Measurements from ENCODE around the gene ZBTB7C. TPM values are rescaled to one million over a fixed set of nuclear protein-coding genes. Genes with fewer than 3 reads are reported as not detected.

Gene ZBTB7C
- total and polyA plus RNA-seq, 9 of the 15 experiments (the other 6 are each of a cell fraction or from before 2014, with no cell fraction given), result not detected

- no peak overlapping the region for H3K9ac ChIP-seq (ENCODE audit: insufficient read depth in 1 of 2, low read depth in 2 of 2, low read length in 2 of 2)
- H3K27ac ChIP-seq (ENCODE audit: extremely low read depth, low read depth, low read length), result no peak overlapping the region
- TF ChIP-seq TAL1 (IDR thresholded peaks at IDR 0.05) (no peak), CEBPZ (IDR thresholded peaks at IDR 0.05; ENCODE audit: borderline replicate concordance, low read depth, low read length) (no peak), HLTF (IDR thresholded peaks at IDR 0.05) (no peak), ZNF77 (CRISPR knock-in tag; IDR thresholded peaks at IDR 0.05) (no peak), NONO (IDR thresholded peaks at IDR 0.05; ENCODE audit: low read depth in 2 of 2, low read length in 1 of 2) (no peak), ATF3 (IDR thresholded peaks at IDR 0.05) (no peak), ATF3 (CRISPR knock-in tag; conservative IDR thresholded peaks at IDR 0.05) (no peak), SMAD3 (CRISPR knock-in tag; conservative IDR thresholded peaks at IDR 0.05) (no peak), POLR2A (conservative IDR thresholded peaks at IDR 0.05) (no peak), HES1 (IDR thresholded peaks at IDR 0.05; ENCODE audit: low read depth) (no peak)
- no peak overlapping the region for H3K4me3 ChIP-seq
- in situ Hi-C loops (cut with MboI), result no loop called here
- H3K36me3 ChIP-seq (ENCODE audit: control insufficient read depth, insufficient read depth, low read length), result no peaks in the 10 kb centered on the region
- CTCF ChIA-PET (ENCODE audit: low intra/inter-chr PET ratio), result no interaction called here
- no peaks in the 10 kb centered on the region for H3K4me1 ChIP-seq (replicated peaks in 1 of 2; ENCODE audit: control insufficient read depth in 2 of 2, insufficient read depth in 2 of 2, low read length in 2 of 2)
- DNase-seq (ENCODE audit: extremely low read depth in 1 of 4, low spot score in 3 of 4) (no peak), FAIRE-seq (no peak), ATAC-seq (no peak)
- 0% methylated on average over 6 of the region's 6 CpGs for WGBS (ENCODE audit: insufficient coverage, low coverage, missing lambda C conversion rate)
- BruUV-seq (replicated peaks), result no TSS peak
- H3K27me3 ChIP-seq (ENCODE audit: control insufficient read depth in 2 of 2, insufficient read depth in 2 of 2, low read length in 2 of 2), result no peaks in the 10 kb centered on the region
- H3K4me2 ChIP-seq (ENCODE audit: insufficient read depth, low read length), result no peak overlapping the region
- no peaks in the 10 kb centered on the region for H3K79me2 ChIP-seq (ENCODE audit: control insufficient read depth, insufficient read depth, low read length)
- intact Hi-C loops (cut with micrococcal nuclease), result no loop called here
- no peaks in the 10 kb centered on the region for H4K20me1 ChIP-seq (replicated peaks; ENCODE audit: control insufficient read depth, insufficient read depth, low read length)
- POLR2A ChIA-PET, result no interaction called here
- no peak overlapping the region for H2AFZ ChIP-seq (ENCODE audit: low read depth, low read length)
- H3K9me3 ChIP-seq (replicated peaks; ENCODE audit: control insufficient read depth, insufficient read depth, low read depth, low read length), result no peaks in the 10 kb centered on the region
- no peaks in the 10 kb centered on the region for H3K9me1 ChIP-seq (ENCODE audit: control insufficient read depth, insufficient read depth, low read length)
Measured at GRCh38 chr18:48227206-48227605, 182.0 kb downstream of the ZBTB7C start.

All from K562 (cell line).